ENCODE measurements around the gene NEK7. TPM values are rescaled to one million over a fixed set of nuclear protein-coding genes. Genes with fewer than 3 reads are reported as not detected.

The NEK7 gene
- total and polyA plus RNA-seq, 4 donors: 60.1 to 164 (median 106) TPM

GRCh38 chr1:198118134-198118533 lies 38.7 kb upstream of the NEK7 start:
- no peaks in the 10 kb centered on the region for H3K4me1 ChIP-seq (ENCODE audit: control insufficient read depth in 1 of 2, insufficient read depth in 2 of 2, low read length in 2 of 2)
- DNase-seq (peak; percentile 85 to 87), ATAC-seq (ENCODE audit: low FRiP score) (peak; percentile 91)
- 0 to 4% methylated on average over 2 of the region's 2 CpGs for WGBS, 2 donors
- intact Hi-C loops (cut with DNase I): loop anchor here (2.0 to 5.0 kb wide), 2 partner anchors 35 to 39 kb away; partner anchors contain the start of gene NEK7 (in 1 of the 2)
- H3K27me3 ChIP-seq (ENCODE audit: control insufficient read depth in 1 of 2, insufficient read depth in 2 of 2, low read length in 1 of 2): no peaks in the 10 kb centered on the region
- no peak overlapping the region for H3K4me3 ChIP-seq (ENCODE audit: low read length in 2 of 2)
- H3K27ac ChIP-seq (ENCODE audit: low read depth in 1 of 2, low read length in 2 of 2): peak overlapping the region in 1 of 2 donors; percentile 40
- H3K9me3 ChIP-seq (ENCODE audit: control insufficient read depth, low read length): peaks cover 1% of the 10 kb centered on the region
- no peaks in the 10 kb centered on the region for H3K36me3 ChIP-seq (ENCODE audit: control insufficient read depth in 1 of 2, insufficient read depth in 2 of 2, low read length in 1 of 2)

DNA sequence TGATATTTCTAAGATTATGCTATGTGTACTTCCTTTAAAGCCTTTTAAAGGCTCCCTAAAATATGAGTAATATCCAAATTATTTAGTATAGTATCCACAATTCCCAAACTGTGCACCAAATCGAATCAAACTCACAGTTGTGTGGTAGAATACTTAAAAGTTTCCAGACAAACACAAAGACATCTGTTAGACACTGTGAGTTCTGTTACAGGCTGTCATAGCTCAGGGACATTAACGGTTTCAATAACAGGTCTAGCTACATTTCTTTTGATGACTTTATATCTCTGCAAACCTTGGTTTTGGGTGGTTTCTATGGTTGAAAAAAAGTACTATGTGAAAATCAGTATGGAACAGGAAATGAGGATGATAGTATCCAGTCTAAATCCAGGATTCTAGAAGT lies 36.9 kb upstream of the NEK7 start:
- ATAC-seq (ENCODE audit: low FRiP score) (no peak), DNase-seq (no peak)
- WGBS, 2 donors: 67 to 68% methylated on average over 2 of the region's 2 CpGs
- intact Hi-C loops (cut with DNase I): loop anchor here (2.0 to 5.0 kb wide), 2 partner anchors 33 to 37 kb away; partner anchors contain the start of gene NEK7 (in 1 of the 2)
- no peaks in the 10 kb centered on the region for H3K36me3 ChIP-seq (ENCODE audit: control insufficient read depth in 1 of 2, insufficient read depth in 2 of 2, low read length in 1 of 2)
- no peak overlapping the region for H3K4me3 ChIP-seq (ENCODE audit: low read length in 2 of 2)
- peaks cover 1% of the 10 kb centered on the region for H3K9me3 ChIP-seq (ENCODE audit: control insufficient read depth, low read length)
- H3K4me1 ChIP-seq (ENCODE audit: control insufficient read depth in 1 of 2, insufficient read depth in 2 of 2, low read length in 2 of 2): no peaks in the 10 kb centered on the region
- H3K27me3 ChIP-seq (ENCODE audit: control insufficient read depth in 1 of 2, insufficient read depth in 2 of 2, low read length in 1 of 2): no peaks in the 10 kb centered on the region
- no peak overlapping the region for H3K27ac ChIP-seq (ENCODE audit: low read depth in 1 of 2, low read length in 2 of 2)

DNA sequence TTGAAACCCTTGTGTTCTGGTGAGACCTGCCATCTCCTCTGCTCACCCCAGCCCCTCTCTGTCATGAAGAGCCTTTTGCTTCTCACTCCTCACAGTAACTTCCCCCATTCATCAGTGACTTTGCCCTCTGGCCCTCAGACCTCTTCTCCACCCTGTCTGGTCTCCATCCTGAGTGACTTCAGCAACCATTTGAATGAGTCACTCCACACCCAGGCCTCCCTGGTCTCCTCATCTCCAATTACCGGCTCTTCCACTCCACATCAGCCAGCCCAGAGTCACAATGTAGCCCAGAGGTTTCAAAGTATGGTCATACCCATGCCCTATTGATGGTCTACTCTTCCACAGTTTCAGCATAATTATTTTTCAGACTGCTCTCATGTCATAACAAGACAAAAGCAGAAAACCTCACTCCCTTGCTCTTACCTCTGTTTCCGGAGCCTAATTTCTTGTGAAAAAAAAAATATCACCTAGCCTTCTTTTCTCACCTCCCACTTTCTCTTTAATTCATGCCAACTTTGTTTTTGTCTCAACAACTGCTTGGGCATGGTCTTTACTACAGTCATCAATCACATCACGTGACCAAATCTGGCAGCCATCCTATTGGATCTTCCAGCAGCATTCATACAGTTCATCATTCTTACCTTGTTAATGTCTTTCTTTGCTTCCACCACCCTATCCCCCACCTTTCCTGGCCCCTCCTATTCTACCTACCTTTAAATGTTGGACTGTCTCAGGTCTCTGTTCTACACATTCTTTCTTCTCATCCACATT lies 35.6 kb upstream of the NEK7 start:
- DNase-seq (peak in 1 of 2 donors; percentile 57), ATAC-seq (ENCODE audit: low FRiP score) (no peak)
- 74 to 87% methylated on average over 3 of the region's 3 CpGs for WGBS, 2 donors

DNA sequence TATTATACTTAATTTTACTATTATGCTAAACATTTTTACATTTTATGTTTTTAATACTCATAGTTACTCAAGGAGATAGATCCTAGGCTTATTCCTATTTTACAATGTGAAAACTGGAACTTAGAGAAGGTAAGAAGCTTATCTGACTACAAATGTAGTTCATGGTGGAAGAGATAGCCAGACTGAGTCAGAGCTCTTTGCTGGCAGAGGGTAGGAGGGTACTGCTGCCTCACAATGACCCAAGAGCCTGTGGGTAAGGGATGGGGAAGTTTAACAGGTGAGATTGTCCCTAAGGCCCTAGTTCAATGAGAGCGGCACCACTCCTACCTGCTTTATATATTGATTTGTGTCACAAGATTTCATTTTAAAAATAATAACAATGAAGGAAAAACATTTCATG lies 34.1 kb upstream of the NEK7 start:
- no peaks in the 10 kb centered on the region for H3K27me3 ChIP-seq (ENCODE audit: control insufficient read depth in 1 of 2, insufficient read depth in 2 of 2, low read length in 1 of 2)
- no peaks in the 10 kb centered on the region for H3K36me3 ChIP-seq (ENCODE audit: control insufficient read depth in 1 of 2, insufficient read depth in 2 of 2, low read length in 1 of 2)
- WGBS, 2 donors: 88 to 97% methylated on average over 1 of the region's 1 CpG
- ATAC-seq (ENCODE audit: low FRiP score): no peak
- H3K27ac ChIP-seq (ENCODE audit: low read depth in 1 of 2, low read length in 2 of 2): no peak overlapping the region
- H3K4me3 ChIP-seq (ENCODE audit: low read length in 2 of 2): no peak overlapping the region
- no peaks in the 10 kb centered on the region for H3K4me1 ChIP-seq (ENCODE audit: control insufficient read depth in 1 of 2, insufficient read depth in 2 of 2, low read length in 2 of 2)
- H3K9me3 ChIP-seq (ENCODE audit: control insufficient read depth, low read length): peaks cover 1% of the 10 kb centered on the region
- intact Hi-C loops (cut with DNase I): no loop called here
- no peak for DNase-seq

More for the DNA sequence above, 35.6 kb upstream of the NEK7 start:
- Histone ChIP-seq H3K9me3 (ENCODE audit: control insufficient read depth, low read length) (peaks cover 1% of the 10 kb centered on the region), H3K27me3 (ENCODE audit: control insufficient read depth in 1 of 2, insufficient read depth in 2 of 2, low read length in 1 of 2) (no peaks in the 10 kb centered on the region), H3K36me3 (ENCODE audit: control insufficient read depth in 1 of 2, insufficient read depth in 2 of 2, low read length in 1 of 2) (no peaks in the 10 kb centered on the region), H3K4me1 (ENCODE audit: control insufficient read depth in 1 of 2, insufficient read depth in 2 of 2, low read length in 2 of 2) (no peaks in the 10 kb centered on the region), H3K4me3 (ENCODE audit: low read length in 2 of 2) (no peak overlapping the region), H3K27ac (ENCODE audit: low read depth in 1 of 2, low read length in 2 of 2) (no peak overlapping the region)
- intact Hi-C loops (cut with DNase I): no loop called here

DNA sequence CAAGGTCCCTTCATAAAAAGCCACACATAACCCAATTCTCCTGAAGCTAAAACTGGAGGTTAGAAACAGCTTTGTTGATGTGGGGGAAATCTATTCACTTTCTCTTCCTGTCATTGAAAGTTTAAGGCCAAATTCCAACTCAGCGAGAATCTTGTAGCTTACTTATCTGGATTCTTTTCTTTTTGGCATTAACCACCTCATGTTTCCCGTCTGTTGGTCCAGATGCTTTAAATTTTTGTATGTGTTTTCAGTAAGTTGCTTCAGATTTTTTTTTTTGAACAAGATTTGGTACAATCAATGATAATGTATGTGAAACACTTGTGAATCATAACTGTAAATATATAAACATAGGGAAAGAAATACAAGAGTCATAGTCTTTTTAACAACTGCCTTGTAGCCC lies 33.7 kb upstream of the NEK7 start:
- Histone ChIP-seq H3K4me3 (ENCODE audit: low read length in 2 of 2) (no peak overlapping the region), H3K27me3 (ENCODE audit: control insufficient read depth in 1 of 2, insufficient read depth in 2 of 2, low read length in 1 of 2) (no peaks in the 10 kb centered on the region), H3K27ac (ENCODE audit: low read depth in 1 of 2, low read length in 2 of 2) (no peak overlapping the region), H3K9me3 (ENCODE audit: control insufficient read depth, low read length) (peaks cover 1% of the 10 kb centered on the region), H3K4me1 (ENCODE audit: control insufficient read depth in 1 of 2, insufficient read depth in 2 of 2, low read length in 2 of 2) (no peaks in the 10 kb centered on the region), H3K36me3 (ENCODE audit: control insufficient read depth in 1 of 2, insufficient read depth in 2 of 2, low read length in 1 of 2) (no peaks in the 10 kb centered on the region)
- DNase-seq (no peak), ATAC-seq (ENCODE audit: low FRiP score) (no peak)
- intact Hi-C loops (cut with DNase I): no loop called here
- WGBS, 2 donors: 11 to 23% methylated on average over 2 of the region's 2 CpGs

- H3K27me3 ChIP-seq (ENCODE audit: control insufficient read depth in 1 of 2, insufficient read depth in 2 of 2, low read length in 1 of 2): no peaks in the 10 kb centered on the region
- no peak overlapping the region for H3K27ac ChIP-seq (ENCODE audit: low read depth in 1 of 2, low read length in 2 of 2)
Measured at GRCh38 chr1:198124673-198125072, 32.1 kb upstream of the NEK7 start.

GRCh38 chr1:198125995-198126735 lies 30.6 kb upstream of the NEK7 start:
- 9 to 23% methylated on average over 1 of the region's 1 CpG for WGBS, 2 donors
- ATAC-seq (ENCODE audit: low FRiP score) (peak; percentile 60), DNase-seq (no peak)
- no peak overlapping the region for H3K27ac ChIP-seq (ENCODE audit: low read depth in 1 of 2, low read length in 2 of 2)
- H3K4me3 ChIP-seq (ENCODE audit: low read length in 2 of 2): no peak overlapping the region
- no peaks in the 10 kb centered on the region for H3K9me3 ChIP-seq (ENCODE audit: control insufficient read depth, low read length)
- no peaks in the 10 kb centered on the region for H3K27me3 ChIP-seq (ENCODE audit: control insufficient read depth in 1 of 2, insufficient read depth in 2 of 2, low read length in 1 of 2)
- intact Hi-C loops (cut with DNase I): no loop called here
- no peaks in the 10 kb centered on the region for H3K36me3 ChIP-seq (ENCODE audit: control insufficient read depth in 1 of 2, insufficient read depth in 2 of 2, low read length in 1 of 2)
- H3K4me1 ChIP-seq (ENCODE audit: control insufficient read depth in 1 of 2, insufficient read depth in 2 of 2, low read length in 2 of 2): no peaks in the 10 kb centered on the region

More at GRCh38 chr1:198124673-198125072, 32.1 kb upstream of the NEK7 start:
- Histone ChIP-seq H3K36me3 (ENCODE audit: control insufficient read depth in 1 of 2, insufficient read depth in 2 of 2, low read length in 1 of 2) (no peaks in the 10 kb centered on the region), H3K4me1 (ENCODE audit: control insufficient read depth in 1 of 2, insufficient read depth in 2 of 2, low read length in 2 of 2) (no peaks in the 10 kb centered on the region), H3K9me3 (ENCODE audit: control insufficient read depth, low read length) (no peaks in the 10 kb centered on the region), H3K4me3 (ENCODE audit: low read length in 2 of 2) (no peak overlapping the region)
- no peak for DNase-seq
- intact Hi-C loops (cut with DNase I): no loop called here
- WGBS, 2 donors: 67 to 77% methylated on average over 1 of the region's 1 CpG
- ATAC-seq (ENCODE audit: low FRiP score): no peak

GRCh38 chr1:198128533-198128932 lies 28.3 kb upstream of the NEK7 start:
- H3K9me3 ChIP-seq (ENCODE audit: control insufficient read depth, low read length): no peaks in the 10 kb centered on the region
- DNase-seq (no peak), ATAC-seq (ENCODE audit: low FRiP score) (no peak)
- intact Hi-C loops (cut with DNase I): no loop called here
- no peak overlapping the region for H3K27ac ChIP-seq (ENCODE audit: low read depth in 1 of 2, low read length in 2 of 2)
- no peaks in the 10 kb centered on the region for H3K27me3 ChIP-seq (ENCODE audit: control insufficient read depth in 1 of 2, insufficient read depth in 2 of 2, low read length in 1 of 2)
- H3K36me3 ChIP-seq (ENCODE audit: control insufficient read depth in 1 of 2, insufficient read depth in 2 of 2, low read length in 1 of 2): no peaks in the 10 kb centered on the region
- no peaks in the 10 kb centered on the region for H3K4me1 ChIP-seq (ENCODE audit: control insufficient read depth in 1 of 2, insufficient read depth in 2 of 2, low read length in 2 of 2)
- no peak overlapping the region for H3K4me3 ChIP-seq (ENCODE audit: low read length in 2 of 2)

All from aorta (tissue), 5 donors.